SK-N-SH (cell line): ENCODE measurements around the gene NPC1.

Experiments
- CHD2 ChIP-seq: fragments of 150-350 bp; IDR thresholded peaks from 2 replicates; pipeline ENCODE4 v1.6.1; 2018; ENCODE audit warnings: low read length; ENCODE audit not compliant: partially characterized antibody
- ELF1 ChIP-seq: IDR thresholded peaks from 2 replicates; pipeline ENCODE4 v1.4.0; 2012
- EZH2phosphoT487 ChIP-seq: fragments of 200-600 bp; sonication (generic); IDR thresholded peaks from 2 replicates; pipeline ENCODE4 v1.6.1; 2017; ENCODE audit warnings: low read depth, mixed run types, mild to moderate bottlenecking, antibody characterized with exemption, moderate library complexity, borderline replicate concordance
- GABPA ChIP-seq: IDR thresholded peaks from 2 replicates; pipeline ENCODE4 v1.4.0; 2012; ENCODE audit warnings: low read depth, mild to moderate bottlenecking
- POLR2AphosphoS5 ChIP-seq: IDR thresholded peaks from 2 replicates; pipeline ENCODE4 v1.6.1; 2012; ENCODE audit warnings: low read depth, low read length
- TAF1 ChIP-seq: IDR thresholded peaks from 2 replicates; pipeline ENCODE4 v1.6.1; 2012; ENCODE audit warnings: low read depth, mild to moderate bottlenecking, low read length, moderate library complexity, borderline replicate concordance
- TF ChIP-seq, protein P1 (sequence below): fragments of 200-600 bp; sonication (generic); IDR thresholded peaks from 2 replicates; pipeline ENCODE4 v1.6.1; 2017; ENCODE audit warnings: antibody characterized with exemption, mild to moderate bottlenecking, moderate library complexity
- TF ChIP-seq, protein P2 (sequence below): IDR thresholded peaks from 2 replicates; pipeline ENCODE4 v1.4.0; 2012; ENCODE audit warnings: low read depth
- TF ChIP-seq, protein P3 (sequence below): fragments of 150-350 bp; IDR thresholded peaks from 2 replicates; pipeline ENCODE4 v1.6.1; 2016; ENCODE audit warnings: mild to moderate bottlenecking, low read depth, low read length
- TF ChIP-seq, protein P4 (sequence below): IDR thresholded peaks from 2 replicates; pipeline ENCODE4 v1.6.1; 2012; ENCODE audit warnings: mild to moderate bottlenecking, low read depth, low read length, moderate library complexity

DNA sequence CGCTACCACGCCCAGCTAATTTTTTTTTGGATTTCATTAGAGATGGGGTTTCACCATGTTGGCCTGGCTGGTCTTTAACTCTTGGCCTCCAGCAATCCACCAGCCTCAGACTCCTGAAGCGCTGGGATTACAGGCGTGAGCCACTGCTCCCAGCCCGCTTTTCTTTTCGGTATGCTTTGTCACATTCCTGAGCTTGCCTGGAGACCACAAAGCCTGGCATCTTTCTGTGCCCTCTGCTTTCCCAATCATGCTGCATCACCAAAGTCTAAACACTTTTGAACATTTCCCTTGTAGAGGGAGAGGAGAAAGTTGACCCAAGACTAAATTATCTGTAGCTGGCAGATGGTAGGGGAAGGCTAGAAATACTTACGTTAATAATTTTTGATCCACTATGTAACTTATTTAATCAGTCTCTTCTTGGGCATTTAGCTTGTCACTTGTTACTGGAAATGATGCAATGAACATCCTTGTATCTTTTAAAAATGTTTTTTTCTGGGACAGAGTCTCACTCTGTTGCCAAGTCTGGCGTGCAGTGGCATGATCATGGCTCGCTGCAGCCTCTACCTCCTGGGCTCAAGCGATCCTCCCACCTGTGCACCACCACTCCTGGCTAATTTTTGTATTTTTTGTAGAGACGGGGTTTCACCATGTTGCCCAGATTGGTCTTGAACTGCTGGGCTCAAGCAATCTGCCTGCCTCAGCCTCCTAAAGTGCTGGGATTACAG lies 2.7 kb upstream of the NPC1 start:
- TF ChIP-seq, protein P1, sequence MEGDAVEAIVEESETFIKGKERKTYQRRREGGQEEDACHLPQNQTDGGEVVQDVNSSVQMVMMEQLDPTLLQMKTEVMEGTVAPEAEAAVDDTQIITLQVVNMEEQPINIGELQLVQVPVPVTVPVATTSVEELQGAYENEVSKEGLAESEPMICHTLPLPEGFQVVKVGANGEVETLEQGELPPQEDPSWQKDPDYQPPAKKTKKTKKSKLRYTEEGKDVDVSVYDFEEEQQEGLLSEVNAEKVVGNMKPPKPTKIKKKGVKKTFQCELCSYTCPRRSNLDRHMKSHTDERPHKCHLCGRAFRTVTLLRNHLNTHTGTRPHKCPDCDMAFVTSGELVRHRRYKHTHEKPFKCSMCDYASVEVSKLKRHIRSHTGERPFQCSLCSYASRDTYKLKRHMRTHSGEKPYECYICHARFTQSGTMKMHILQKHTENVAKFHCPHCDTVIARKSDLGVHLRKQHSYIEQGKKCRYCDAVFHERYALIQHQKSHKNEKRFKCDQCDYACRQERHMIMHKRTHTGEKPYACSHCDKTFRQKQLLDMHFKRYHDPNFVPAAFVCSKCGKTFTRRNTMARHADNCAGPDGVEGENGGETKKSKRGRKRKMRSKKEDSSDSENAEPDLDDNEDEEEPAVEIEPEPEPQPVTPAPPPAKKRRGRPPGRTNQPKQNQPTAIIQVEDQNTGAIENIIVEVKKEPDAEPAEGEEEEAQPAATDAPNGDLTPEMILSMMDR, result no peak
- TF ChIP-seq, protein P2, sequence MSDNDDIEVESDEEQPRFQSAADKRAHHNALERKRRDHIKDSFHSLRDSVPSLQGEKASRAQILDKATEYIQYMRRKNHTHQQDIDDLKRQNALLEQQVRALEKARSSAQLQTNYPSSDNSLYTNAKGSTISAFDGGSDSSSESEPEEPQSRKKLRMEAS, result no peak
- TF ChIP-seq POLR2AphosphoS5, result no peak
- no peak for TF ChIP-seq CHD2
- no peak for TF ChIP-seq ELF1
- TF ChIP-seq, protein P3, sequence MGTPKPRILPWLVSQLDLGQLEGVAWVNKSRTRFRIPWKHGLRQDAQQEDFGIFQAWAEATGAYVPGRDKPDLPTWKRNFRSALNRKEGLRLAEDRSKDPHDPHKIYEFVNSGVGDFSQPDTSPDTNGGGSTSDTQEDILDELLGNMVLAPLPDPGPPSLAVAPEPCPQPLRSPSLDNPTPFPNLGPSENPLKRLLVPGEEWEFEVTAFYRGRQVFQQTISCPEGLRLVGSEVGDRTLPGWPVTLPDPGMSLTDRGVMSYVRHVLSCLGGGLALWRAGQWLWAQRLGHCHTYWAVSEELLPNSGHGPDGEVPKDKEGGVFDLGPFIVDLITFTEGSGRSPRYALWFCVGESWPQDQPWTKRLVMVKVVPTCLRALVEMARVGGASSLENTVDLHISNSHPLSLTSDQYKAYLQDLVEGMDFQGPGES, result no peak
- no peak for TF ChIP-seq GABPA
- no peak for TF ChIP-seq EZH2phosphoT487
- no peak for TF ChIP-seq TAF1
- TF ChIP-seq, protein P4, sequence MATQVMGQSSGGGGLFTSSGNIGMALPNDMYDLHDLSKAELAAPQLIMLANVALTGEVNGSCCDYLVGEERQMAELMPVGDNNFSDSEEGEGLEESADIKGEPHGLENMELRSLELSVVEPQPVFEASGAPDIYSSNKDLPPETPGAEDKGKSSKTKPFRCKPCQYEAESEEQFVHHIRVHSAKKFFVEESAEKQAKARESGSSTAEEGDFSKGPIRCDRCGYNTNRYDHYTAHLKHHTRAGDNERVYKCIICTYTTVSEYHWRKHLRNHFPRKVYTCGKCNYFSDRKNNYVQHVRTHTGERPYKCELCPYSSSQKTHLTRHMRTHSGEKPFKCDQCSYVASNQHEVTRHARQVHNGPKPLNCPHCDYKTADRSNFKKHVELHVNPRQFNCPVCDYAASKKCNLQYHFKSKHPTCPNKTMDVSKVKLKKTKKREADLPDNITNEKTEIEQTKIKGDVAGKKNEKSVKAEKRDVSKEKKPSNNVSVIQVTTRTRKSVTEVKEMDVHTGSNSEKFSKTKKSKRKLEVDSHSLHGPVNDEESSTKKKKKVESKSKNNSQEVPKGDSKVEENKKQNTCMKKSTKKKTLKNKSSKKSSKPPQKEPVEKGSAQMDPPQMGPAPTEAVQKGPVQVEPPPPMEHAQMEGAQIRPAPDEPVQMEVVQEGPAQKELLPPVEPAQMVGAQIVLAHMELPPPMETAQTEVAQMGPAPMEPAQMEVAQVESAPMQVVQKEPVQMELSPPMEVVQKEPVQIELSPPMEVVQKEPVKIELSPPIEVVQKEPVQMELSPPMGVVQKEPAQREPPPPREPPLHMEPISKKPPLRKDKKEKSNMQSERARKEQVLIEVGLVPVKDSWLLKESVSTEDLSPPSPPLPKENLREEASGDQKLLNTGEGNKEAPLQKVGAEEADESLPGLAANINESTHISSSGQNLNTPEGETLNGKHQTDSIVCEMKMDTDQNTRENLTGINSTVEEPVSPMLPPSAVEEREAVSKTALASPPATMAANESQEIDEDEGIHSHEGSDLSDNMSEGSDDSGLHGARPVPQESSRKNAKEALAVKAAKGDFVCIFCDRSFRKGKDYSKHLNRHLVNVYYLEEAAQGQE, result no peak
